Smooth muscle cell (in vitro differentiated cells): ENCODE measurements around the gene STT3B. TPM values are rescaled to one million over a fixed set of nuclear protein-coding genes. Genes with fewer than 3 reads are reported as not detected.

Experiments
- DNase-seq: peaks from one replicate; lab custom pipeline; 2025; ENCODE audit not compliant: unreplicated experiment; lab: John Stamatoyannopoulos, UW
- H2AFZ ChIP-seq: fragments of 200-600 bp; sonication (generic); 2 replicates; pipeline ENCODE4 v1.6.0; 2016; ENCODE audit warnings: antibody characterized with exemption, low read depth, mild to moderate bottlenecking
- H3F3A ChIP-seq: fragments of 200-600 bp; sonication (generic); 2 replicates; pipeline ENCODE4 v1.6.0; 2017; ENCODE audit warnings: antibody characterized with exemption, low read depth
- H3K27ac ChIP-seq: fragments of 200-600 bp; sonication (generic); 2 replicates; pipeline ENCODE4 v1.5.1; 2016; ENCODE audit warnings: low read depth, mild to moderate bottlenecking
- H3K27me3 ChIP-seq: fragments of 200-600 bp; sonication (generic); 2 replicates; pipeline ENCODE4 v1.6.1; 2016; ENCODE audit warnings: low read depth, mild to moderate bottlenecking
- H3K36me3 ChIP-seq: fragments of 200-600 bp; sonication (generic); 2 replicates; pipeline ENCODE4 v1.5.1; 2016; ENCODE audit warnings: low read depth
- H3K4me1 ChIP-seq: fragments of 200-600 bp; sonication (generic); 2 replicates; pipeline ENCODE4 v1.5.1; 2016; ENCODE audit warnings: low read depth
- H3K4me2 ChIP-seq: fragments of 200-600 bp; sonication (generic); 2 replicates; pipeline ENCODE4 v1.6.0; 2016; ENCODE audit warnings: mild to moderate bottlenecking
- H3K4me3 ChIP-seq: fragments of 200-600 bp; sonication (generic); 2 replicates; pipeline ENCODE4 v1.5.1; 2016; ENCODE audit warnings: mild to moderate bottlenecking
- H3K79me2 ChIP-seq: fragments of 200-600 bp; sonication (generic); 2 replicates; pipeline ENCODE4 v1.6.0; 2016; ENCODE audit warnings: low read depth, mild to moderate bottlenecking
- H3K9ac ChIP-seq: fragments of 200-600 bp; sonication (generic); 2 replicates; pipeline ENCODE4 v1.6.0; 2016; ENCODE audit warnings: low read depth
- H3K9me3 ChIP-seq: fragments of 200-600 bp; sonication (generic); replicated peaks from 2 replicates; pipeline ENCODE4 v1.5.1; 2016; ENCODE audit warnings: low read depth
- H4K20me1 ChIP-seq: fragments of 200-600 bp; sonication (generic); 2 replicates; pipeline ENCODE4 v1.6.0; 2016; ENCODE audit warnings: low read depth
- CTCF ChIP-seq: fragments of 200-600 bp; sonication (generic); IDR thresholded peaks from 2 replicates; pipeline ENCODE4 v1.5.1; 2017; ENCODE audit warnings: borderline replicate concordance, mild to moderate bottlenecking, antibody characterized with exemption; ENCODE audit not compliant: insufficient read depth, poor library complexity, severe bottlenecking
- WGBS: methylation state at CpG from one replicate; pipeline ENCODE4 v1.1.7; 2016; ENCODE audit warnings: low lambda C conversion rate; 5-methylcytosine and 5-hydroxymethylcytosine counted together
- polyA plus RNA-seq: library from polyadenylated mRNA; unstranded; fragments of >200 nt; fragmentation: Nextera tagmentation; extraction: Ambion mirVana; gene quantifications from 2 replicates; pipeline ENCODE4 v1.2.1, GENCODE V29; 2016
- total RNA-seq: library from RNA; depleted of rRNA; stranded (reverse); fragments of >200 nt; gene quantifications from 2 replicates; pipeline ENCODE4 v1.2.3, GENCODE V29; 2014

Gene STT3B
- total and polyA plus RNA-seq, 2 experiments from 2014 or later, result 79.1 to 191 TPM

GRCh38 chr3:31531992-31532586 is 636 bp upstream of the STT3B start:
- Histone ChIP-seq H3K4me2 (peak overlapping the region; percentile 97), H2AFZ (peak overlapping the region; percentile 97), H4K20me1 (peaks cover 41% of the 10 kb centered on the region), H3K36me3 (no peaks in the 10 kb centered on the region), H3K79me2 (peaks cover 41% of the 10 kb centered on the region), H3K9ac (peak overlapping the region; percentile 88), H3K27ac (peak overlapping the region; percentile 96), H3F3A (no peaks in the 10 kb centered on the region), H3K4me1 (peaks cover 40% of the 10 kb centered on the region), H3K9me3 (no peaks in the 10 kb centered on the region), H3K27me3 (peaks cover 4% of the 10 kb centered on the region), H3K4me3 (peak overlapping the region; percentile 96)
- peak; percentile 98 for DNase-seq
- WGBS, result 2% methylated on average over 63 of the region's 73 CpGs
- no peak for TF ChIP-seq CTCF

- Histone ChIP-seq H3F3A (no peaks in the 10 kb centered on the region), H3K27ac (peak overlapping the region; percentile 96), H4K20me1 (peaks cover 54% of the 10 kb centered on the region), H3K4me2 (peak overlapping the region; percentile 97), H3K79me2 (peaks cover 54% of the 10 kb centered on the region), H3K36me3 (no peaks in the 10 kb centered on the region), H3K9me3 (no peaks in the 10 kb centered on the region), H3K4me1 (peaks cover 40% of the 10 kb centered on the region), H2AFZ (no peak overlapping the region), H3K9ac (peak overlapping the region; percentile 65), H3K27me3 (peaks cover 4% of the 10 kb centered on the region), H3K4me3 (peak overlapping the region; percentile 96)
- peak; percentile 56 for DNase-seq
- under 1% methylated on average over 62 of the region's 81 CpGs for WGBS
- peak; percentile 24 for TF ChIP-seq CTCF
These were observed 692 bp downstream of the STT3B start for GRCh38 chr3:31533169-31534064.

GRCh38 chr3:31534065-31534425 is 1.3 kb downstream of the STT3B start:
- H3K4me3 ChIP-seq, result peak overlapping the region; percentile 96

More at GRCh38 chr3:31534065-31534425, 1.3 kb downstream of the STT3B start:
- peaks cover 60% of the 10 kb centered on the region for H4K20me1 ChIP-seq
- H3K27ac ChIP-seq, result no peak overlapping the region
- H3K4me2 ChIP-seq, result peak overlapping the region; percentile 97
- H3K27me3 ChIP-seq, result peaks cover under 1% of the 10 kb centered on the region
- H3K4me1 ChIP-seq, result peaks cover 40% of the 10 kb centered on the region
- H3K36me3 ChIP-seq, result no peaks in the 10 kb centered on the region
- 7% methylated on average over 5 of the region's 5 CpGs for WGBS
- peaks cover 61% of the 10 kb centered on the region for H3K79me2 ChIP-seq
- no peak for TF ChIP-seq CTCF
- H3F3A ChIP-seq, result no peaks in the 10 kb centered on the region
- peak overlapping the region; percentile 65 for H3K9ac ChIP-seq
- no peak for DNase-seq
- H3K9me3 ChIP-seq, result no peaks in the 10 kb centered on the region
- no peak overlapping the region for H2AFZ ChIP-seq
